Stimulated activated naive B cell treated with anti-CD40 and anti-IgM and Interleukin-4, amounts not matched to agents 10 μg/mL and 1 μg/mL and 100 μg/mL, for 72 hours (primary cell): ENCODE data around the gene EDEM1.

Experiments
- ATAC-seq, 2 donors: fragments of 150-1000 bp; cut with Tn5 transposase; replicated peaks; 2 replicates each; pipeline ENCODE4 v1.10.0; 2021; ENCODE audit warnings: moderate library complexity in 1 of 2
- DNase-seq: peaks from one replicate; pipeline ENCODE4 v3.0.0; 2021
- H3K27ac Mint-ChIP-seq: one replicate; pipeline ENCODE4 v1.8.0; 2022; ENCODE audit warnings: mild to moderate bottlenecking, mixed read lengths
- H3K27me3 Mint-ChIP-seq, 2 donors: one replicate each; pipeline ENCODE4 v1.8.0; 2022; ENCODE audit warnings: mixed read lengths in 2 of 2
- H3K36me3 Mint-ChIP-seq, 2 donors: one replicate each; pipeline ENCODE4 v1.8.0; 2022; ENCODE audit warnings: mixed read lengths in 2 of 2, mild to moderate bottlenecking in 1 of 2
- H3K4me1 Mint-ChIP-seq, 2 donors: one replicate each; pipeline ENCODE4 v1.8.0; 2022; ENCODE audit warnings: mixed read lengths in 2 of 2, mild to moderate bottlenecking in 1 of 2
- H3K4me3 Mint-ChIP-seq, 2 donors: one replicate each; pipeline ENCODE4 v1.8.0; 2022; ENCODE audit warnings: mild to moderate bottlenecking in 2 of 2, mixed read lengths in 2 of 2, moderate library complexity in 1 of 2
- H3K9me3 Mint-ChIP-seq, 2 donors: one replicate each; pipeline ENCODE4 v1.8.0; 2022; ENCODE audit warnings: mixed read lengths in 2 of 2, mild to moderate bottlenecking in 1 of 2

EDEM1 gene

GRCh38 chr3:5219216-5219615, 31.7 kb downstream of the EDEM1 start:
- Mint-ChIP-seq H3K27me3 (no peaks in the 10 kb centered on the region), H3K9me3 (no peaks in the 10 kb centered on the region), H3K36me3 (peaks cover 51 to 63% of the 10 kb centered on the region in 2 donors), H3K4me3 (no peak overlapping the region), H3K27ac (no peak overlapping the region), H3K4me1 (peaks cover 16 to 58% of the 10 kb centered on the region in 2 donors)
- DNase-seq (no peak), ATAC-seq (no peak)

- ATAC-seq (peak; percentile 28 to 31), DNase-seq (no peak)
- Mint-ChIP-seq H3K27ac (peak overlapping the region; percentile 48), H3K4me1 (peaks cover 11 to 48% of the 10 kb centered on the region in 2 donors), H3K4me3 (peak overlapping the region in 1 of 2 donors; percentile 36), H3K27me3 (no peaks in the 10 kb centered on the region), H3K9me3 (no peaks in the 10 kb centered on the region), H3K36me3 (peaks cover 43 to 57% of the 10 kb centered on the region in 2 donors)
These were observed 32.7 kb downstream of the EDEM1 start for GRCh38 chr3:5220193-5220592.

- Mint-ChIP-seq H3K9me3 (no peaks in the 10 kb centered on the region), H3K27me3 (no peaks in the 10 kb centered on the region), H3K4me3 (no peak overlapping the region), H3K4me1 (peaks cover 11 to 42% of the 10 kb centered on the region in 2 donors), H3K27ac (peak overlapping the region; percentile 48), H3K36me3 (peaks cover 37 to 50% of the 10 kb centered on the region in 2 donors)
- ATAC-seq (peak; percentile 27 to 37), DNase-seq (no peak)
These were observed 33.3 kb downstream of the EDEM1 start for GRCh38 chr3:5220667-5221431.

- Mint-ChIP-seq H3K27me3 (no peaks in the 10 kb centered on the region), H3K9me3 (no peaks in the 10 kb centered on the region), H3K4me1 (peaks cover 11 to 49% of the 10 kb centered on the region in 2 donors), H3K4me3 (no peak overlapping the region), H3K36me3 (peaks cover 35 to 47% of the 10 kb centered on the region in 2 donors), H3K27ac (peak overlapping the region; percentile 59)
- ATAC-seq (peak; percentile 19 to 40), DNase-seq (no peak)
These were observed 34.2 kb downstream of the EDEM1 start for GRCh38 chr3:5221701-5222100.

GRCh38 chr3:5222283-5223005, 34.9 kb downstream of the EDEM1 start:
- Mint-ChIP-seq H3K27ac (peak overlapping the region; percentile 85), H3K27me3 (no peaks in the 10 kb centered on the region), H3K9me3 (no peaks in the 10 kb centered on the region), H3K36me3 (peaks cover 30 to 41% of the 10 kb centered on the region in 2 donors), H3K4me1 (peaks cover 11 to 51% of the 10 kb centered on the region in 2 donors), H3K4me3 (no peak overlapping the region)
- ATAC-seq (no peak), DNase-seq (no peak)

- H3K27ac Mint-ChIP-seq = no peak overlapping the region
- H3K4me1 Mint-ChIP-seq = peaks cover 6 to 27% of the 10 kb centered on the region in 2 donors
- peaks cover 6 to 19% of the 10 kb centered on the region in 2 donors for H3K36me3 Mint-ChIP-seq
- H3K4me3 Mint-ChIP-seq = no peak overlapping the region
- H3K9me3 Mint-ChIP-seq = no peaks in the 10 kb centered on the region
- DNase-seq = no peak
- no peaks in the 10 kb centered on the region for H3K27me3 Mint-ChIP-seq
- no peak for ATAC-seq
These were observed 39.3 kb downstream of the EDEM1 start for GRCh38 chr3:5226783-5227182.

- no peak for ATAC-seq
- Mint-ChIP-seq H3K36me3 (peaks cover 3 to 15% of the 10 kb centered on the region in 2 donors), H3K27ac (no peak overlapping the region), H3K4me3 (no peak overlapping the region), H3K9me3 (no peaks in the 10 kb centered on the region), H3K27me3 (no peaks in the 10 kb centered on the region), H3K4me1 (peaks cover 4 to 25% of the 10 kb centered on the region in 2 donors)
- no peak for DNase-seq
These were observed 40.3 kb downstream of the EDEM1 start for GRCh38 chr3:5227812-5228211.

- Mint-ChIP-seq H3K36me3 (peaks cover 6 to 17% of the 10 kb centered on the region in 2 donors), H3K27ac (no peak overlapping the region), H3K4me1 (peaks cover 4 to 25% of the 10 kb centered on the region in 2 donors), H3K9me3 (no peaks in the 10 kb centered on the region), H3K4me3 (no peak overlapping the region), H3K27me3 (no peaks in the 10 kb centered on the region)
- ATAC-seq (no peak), DNase-seq (no peak)
These were observed 41.9 kb downstream of the EDEM1 start for GRCh38 chr3:5229414-5229813.

- Mint-ChIP-seq H3K4me1 (peaks cover 4 to 24% of the 10 kb centered on the region in 2 donors), H3K4me3 (no peak overlapping the region), H3K27me3 (no peaks in the 10 kb centered on the region), H3K9me3 (no peaks in the 10 kb centered on the region), H3K36me3 (peaks cover 13 to 22% of the 10 kb centered on the region in 2 donors), H3K27ac (no peak overlapping the region)
- DNase-seq = no peak
- ATAC-seq = no peak
These were observed 43.6 kb downstream of the EDEM1 start for GRCh38 chr3:5231074-5231473.

- Mint-ChIP-seq H3K27me3 (no peaks in the 10 kb centered on the region), H3K9me3 (no peaks in the 10 kb centered on the region), H3K27ac (no peak overlapping the region), H3K36me3 (peaks cover 13 to 22% of the 10 kb centered on the region in 2 donors), H3K4me3 (no peak overlapping the region), H3K4me1 (peaks cover 4 to 20% of the 10 kb centered on the region in 2 donors)
- no peak for DNase-seq
- no peak for ATAC-seq
These were observed 44.0 kb downstream of the EDEM1 start for GRCh38 chr3:5231487-5231886.

GRCh38 chr3:5232570-5232969, 45.1 kb downstream of the EDEM1 start:
- Mint-ChIP-seq H3K4me3 (no peak overlapping the region), H3K36me3 (peaks cover 13 to 28% of the 10 kb centered on the region in 2 donors), H3K27ac (no peak overlapping the region), H3K9me3 (no peaks in the 10 kb centered on the region), H3K4me1 (peaks cover 4 to 13% of the 10 kb centered on the region in 2 donors), H3K27me3 (no peaks in the 10 kb centered on the region)
- DNase-seq (no peak), ATAC-seq (no peak)

- H3K27ac Mint-ChIP-seq = no peak overlapping the region
- H3K4me1 Mint-ChIP-seq = peaks cover 4 to 13% of the 10 kb centered on the region in 2 donors
- no peaks in the 10 kb centered on the region for H3K27me3 Mint-ChIP-seq
- H3K9me3 Mint-ChIP-seq = no peaks in the 10 kb centered on the region
- ATAC-seq = no peak
- H3K4me3 Mint-ChIP-seq = no peak overlapping the region
- H3K36me3 Mint-ChIP-seq = peaks cover 14 to 32% of the 10 kb centered on the region in 2 donors
- DNase-seq = no peak
These were observed 45.5 kb downstream of the EDEM1 start for GRCh38 chr3:5233026-5233425.

GRCh38 chr3:5235655-5236054, 48.1 kb downstream of the EDEM1 start:
- DNase-seq = no peak
- no peaks in the 10 kb centered on the region for H3K27me3 Mint-ChIP-seq
- H3K4me3 Mint-ChIP-seq = no peak overlapping the region
- peaks cover 0 to 7% of the 10 kb centered on the region in 2 donors for H3K4me1 Mint-ChIP-seq
- H3K36me3 Mint-ChIP-seq = peaks cover 13 to 26% of the 10 kb centered on the region in 2 donors
- no peaks in the 10 kb centered on the region for H3K9me3 Mint-ChIP-seq
- no peak for ATAC-seq
- H3K27ac Mint-ChIP-seq = no peak overlapping the region

GRCh38 chr3:5238545-5238944, 51.0 kb downstream of the EDEM1 start:
- ATAC-seq (no peak), DNase-seq (no peak)
- H3K27ac Mint-ChIP-seq = no peak overlapping the region
- H3K9me3 Mint-ChIP-seq = peaks cover 0 to 1% of the 10 kb centered on the region in 2 donors
- H3K4me1 Mint-ChIP-seq = no peaks in the 10 kb centered on the region
- H3K4me3 Mint-ChIP-seq = no peak overlapping the region
- no peaks in the 10 kb centered on the region for H3K27me3 Mint-ChIP-seq
- H3K36me3 Mint-ChIP-seq = peaks cover 21 to 36% of the 10 kb centered on the region in 2 donors

- Mint-ChIP-seq H3K9me3 (peaks cover 0 to 8% of the 10 kb centered on the region in 2 donors), H3K4me3 (no peak overlapping the region), H3K27ac (no peak overlapping the region), H3K27me3 (no peaks in the 10 kb centered on the region), H3K36me3 (peaks cover 31 to 46% of the 10 kb centered on the region in 2 donors), H3K4me1 (no peaks in the 10 kb centered on the region)
- no peak for ATAC-seq
- DNase-seq = no peak
These were observed 52.1 kb downstream of the EDEM1 start for GRCh38 chr3:5239602-5240001.
